GM19099 (cell line): ENCODE data around the gene LHFPL3.

Source experiments
- POLR2A ChIP-seq: IDR thresholded peaks from 3 replicates; pipeline ENCODE4 v1.6.1; 2011; ENCODE audit warnings: low read depth; ENCODE audit not compliant: insufficient read length; ENCODE audit errors: extremely low read depth

LHFPL3 gene

DNA sequence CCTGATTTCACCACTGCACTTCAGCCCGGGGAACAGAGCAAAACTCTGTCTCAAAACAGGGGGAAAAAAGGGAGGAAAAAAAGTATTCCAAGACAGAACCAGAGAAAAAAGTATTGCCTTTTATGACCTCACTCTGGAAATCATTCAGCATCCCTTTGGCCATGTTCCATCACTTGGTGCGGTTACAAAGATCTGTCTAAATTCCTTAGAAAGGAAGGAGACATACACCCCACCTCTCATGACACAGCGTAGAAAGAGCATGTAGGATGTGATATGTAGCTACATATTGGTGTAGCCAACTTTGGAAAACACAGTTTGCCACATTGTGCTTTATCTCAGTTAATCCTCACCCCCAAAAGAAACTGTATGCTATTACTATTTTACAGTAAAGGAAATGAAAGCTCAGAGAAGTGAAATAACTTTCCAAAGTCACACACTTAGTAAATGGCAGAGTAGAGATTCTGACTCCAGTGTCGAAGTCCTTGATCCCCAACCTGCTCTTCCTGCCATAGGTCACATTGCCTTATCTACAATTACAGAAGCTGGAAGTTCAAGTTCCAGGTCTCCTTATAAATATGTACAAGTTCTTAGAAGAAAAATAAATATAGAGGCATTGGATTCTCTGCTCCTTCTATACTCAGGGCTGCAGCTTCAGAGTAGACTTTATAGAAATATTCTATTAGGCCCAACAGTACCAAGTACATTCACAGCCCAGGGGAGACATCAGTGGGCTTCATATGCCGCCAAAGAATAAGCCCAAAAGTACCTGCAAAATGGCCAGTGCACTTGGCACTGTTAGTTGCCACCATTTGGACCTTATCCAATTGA is 594.0 kb downstream of the LHFPL3 start:
- no peak for TF ChIP-seq POLR2A

DNA sequence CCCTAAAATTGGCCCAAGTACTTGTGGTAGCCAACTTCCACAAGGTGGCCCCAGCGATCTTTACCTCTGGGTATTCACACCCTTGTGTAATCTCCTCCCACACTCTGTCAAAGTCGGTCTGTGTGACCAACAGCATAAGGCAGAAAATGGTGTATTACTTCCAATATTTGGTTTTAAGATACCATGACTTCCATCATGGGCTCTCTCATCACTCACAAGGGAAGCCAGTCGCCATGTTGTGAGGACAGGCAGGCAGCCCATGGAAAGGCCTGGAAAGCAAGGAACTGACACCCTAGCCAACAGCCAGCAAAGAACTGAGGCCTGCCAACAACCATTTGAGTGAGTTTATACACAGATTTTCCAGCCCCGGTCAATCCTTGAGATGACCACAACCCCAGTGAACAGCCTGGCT is 594.6 kb downstream of the LHFPL3 start:
- peak; percentile 20 for TF ChIP-seq POLR2A

DNA sequence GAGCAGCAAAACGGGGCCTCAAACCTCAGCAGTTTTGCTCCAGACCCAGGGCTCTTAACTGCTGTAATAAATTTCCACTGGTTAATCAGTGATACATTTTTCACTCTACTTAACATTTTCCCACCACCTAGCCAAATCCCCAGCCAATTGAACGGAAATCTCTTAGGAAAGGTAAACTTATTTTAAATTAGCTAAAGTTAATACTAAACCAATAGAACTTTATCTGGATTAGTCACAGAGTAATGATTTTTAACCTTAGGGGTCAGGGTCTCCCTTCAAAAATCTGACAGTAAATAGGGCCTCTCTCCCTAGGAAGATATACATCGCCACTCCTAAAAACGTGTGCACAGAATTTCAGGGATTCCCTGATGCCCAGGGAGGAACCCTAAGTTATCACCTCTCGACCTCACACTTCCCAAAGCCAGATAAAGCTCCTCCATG is 598.2 kb downstream of the LHFPL3 start:
- TF ChIP-seq POLR2A, result no peak

DNA sequence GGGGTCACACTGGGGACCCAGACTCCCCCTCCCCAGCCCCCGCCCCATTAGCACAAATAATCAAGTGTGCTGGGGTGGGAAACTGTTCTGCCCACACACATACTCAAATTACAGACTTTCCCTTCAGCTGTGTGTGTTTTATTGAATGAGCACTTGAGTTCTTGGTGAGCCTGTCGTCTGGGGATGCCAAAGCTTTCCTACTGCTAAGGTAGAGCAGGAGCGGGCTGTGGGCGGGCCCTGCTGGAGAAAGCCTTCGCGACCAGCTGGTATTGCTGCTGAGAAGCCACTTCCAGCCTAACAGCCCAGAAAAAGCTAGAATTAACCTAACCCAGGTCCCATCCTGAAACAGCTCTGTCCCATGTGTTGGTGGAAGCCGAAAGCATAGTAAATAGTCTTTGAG is 598.7 kb downstream of the LHFPL3 start:
- TF ChIP-seq POLR2A, result no peak

DNA sequence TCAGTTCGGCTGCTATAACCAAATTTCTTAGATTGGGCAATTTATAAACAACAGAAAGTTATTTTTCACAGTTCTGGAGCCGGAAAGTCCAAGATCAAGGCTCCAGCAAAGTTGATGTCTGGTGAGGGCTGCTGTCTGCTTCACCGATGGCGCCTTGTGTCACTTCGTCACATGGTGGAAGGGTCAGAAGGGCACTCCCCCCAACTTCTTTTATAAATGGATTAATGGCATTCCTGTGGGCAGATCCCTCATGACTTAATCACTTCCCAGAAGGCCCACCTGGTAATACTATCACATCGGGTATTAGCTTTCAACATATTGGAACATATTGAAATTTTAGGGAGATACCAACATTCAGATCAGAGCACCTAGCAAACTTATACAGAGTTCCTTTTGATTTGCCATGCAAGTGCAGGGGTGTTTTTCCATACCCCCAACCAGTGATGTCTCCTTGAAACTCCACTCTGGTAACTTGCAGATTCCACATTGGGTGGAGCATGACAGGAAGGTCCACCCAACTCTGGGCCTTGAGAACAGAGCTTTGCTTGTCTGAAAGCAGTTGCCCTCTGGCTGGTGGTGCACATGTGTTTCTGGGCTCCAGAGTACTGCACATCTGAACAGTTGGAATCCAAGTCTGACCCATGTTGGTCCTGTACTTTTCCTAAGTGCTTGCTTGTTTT is 600.5 kb downstream of the LHFPL3 start:
- no peak for TF ChIP-seq POLR2A

DNA sequence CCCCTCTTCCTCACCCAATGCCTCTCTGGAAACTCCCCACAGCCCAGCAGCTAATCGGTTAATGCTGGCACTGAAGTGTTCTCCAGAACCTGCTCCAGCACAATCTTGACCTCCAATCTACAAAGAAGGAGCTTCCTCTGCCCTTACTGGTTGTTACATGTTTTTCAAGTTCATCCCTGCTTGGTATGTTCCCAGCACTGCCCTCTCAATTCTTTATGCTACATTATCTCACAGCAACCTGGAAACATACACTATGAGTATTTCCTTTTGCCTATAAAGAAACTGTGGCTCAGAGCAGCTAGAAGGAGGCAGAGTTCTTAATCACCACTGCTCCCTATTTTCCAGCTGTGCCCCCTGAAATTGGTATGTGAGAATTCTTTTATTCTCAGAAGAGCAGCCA is 601.5 kb downstream of the LHFPL3 start:
- TF ChIP-seq POLR2A, result no peak

DNA sequence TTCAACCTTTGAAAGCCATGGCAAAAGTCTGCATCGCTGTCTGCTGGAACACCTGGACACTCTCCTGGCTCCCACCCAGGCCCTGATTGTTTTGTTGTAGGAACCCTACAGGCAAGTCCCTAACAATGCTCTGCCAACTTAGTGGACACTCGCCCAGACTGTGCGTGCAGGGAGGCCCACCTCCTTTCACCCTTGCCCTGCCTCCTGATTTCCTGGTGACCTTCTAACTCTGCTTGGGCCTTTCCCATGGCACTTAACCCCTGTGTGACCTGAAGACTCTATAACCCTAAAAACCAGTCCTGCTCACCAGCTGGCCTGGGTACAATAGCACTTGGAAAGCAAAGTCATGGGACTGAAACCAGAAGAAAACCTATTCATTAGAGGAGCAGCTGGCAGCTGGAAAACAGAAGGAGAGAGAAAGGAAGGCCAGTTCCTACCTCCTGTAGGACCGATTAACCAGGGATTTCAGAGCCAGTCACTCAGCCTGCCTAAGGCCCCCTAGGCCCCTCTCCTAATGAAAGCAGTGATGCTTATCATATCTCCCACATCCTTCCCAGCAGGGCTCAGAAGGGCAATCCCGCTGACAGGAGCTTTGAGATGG is 602.9 kb downstream of the LHFPL3 start:
- TF ChIP-seq POLR2A, result no peak

DNA sequence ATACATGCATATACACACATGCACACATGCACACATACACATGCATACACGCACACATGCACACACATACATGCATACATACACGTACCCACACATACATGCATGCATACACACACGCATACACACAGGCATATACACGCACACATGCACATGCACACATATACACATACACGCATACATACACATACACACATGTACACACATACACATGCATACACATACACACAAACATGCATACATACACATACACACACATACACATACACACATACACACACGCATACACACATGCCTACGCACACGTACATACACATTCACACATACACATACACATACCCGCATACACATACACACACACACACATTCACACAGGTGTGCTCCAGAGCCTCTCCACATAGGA is 604.6 kb downstream of the LHFPL3 start:
- TF ChIP-seq POLR2A, result no peak

DNA sequence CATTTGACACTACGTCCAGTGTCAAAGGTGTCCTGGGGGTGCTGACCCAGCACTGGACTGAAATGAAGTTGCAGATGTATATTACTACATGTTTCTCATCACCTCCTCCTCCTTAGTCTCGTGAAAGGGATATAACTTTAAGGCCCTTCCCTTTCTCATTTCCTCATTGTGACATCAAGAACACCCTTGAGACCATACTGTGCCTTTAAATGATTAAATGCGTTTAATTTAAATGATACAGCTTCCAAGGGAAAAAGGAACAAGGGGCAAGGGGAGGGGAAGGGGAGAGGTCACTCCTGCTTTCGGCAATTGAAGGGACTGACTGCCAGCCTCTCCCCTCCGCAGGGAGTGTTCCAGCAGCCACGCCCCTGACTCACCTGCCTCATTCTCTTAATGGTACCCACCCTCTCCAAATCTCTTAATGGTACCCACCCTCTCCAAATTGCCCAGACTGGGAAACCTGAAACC is 605.2 kb downstream of the LHFPL3 start:
- no peak for TF ChIP-seq POLR2A

DNA sequence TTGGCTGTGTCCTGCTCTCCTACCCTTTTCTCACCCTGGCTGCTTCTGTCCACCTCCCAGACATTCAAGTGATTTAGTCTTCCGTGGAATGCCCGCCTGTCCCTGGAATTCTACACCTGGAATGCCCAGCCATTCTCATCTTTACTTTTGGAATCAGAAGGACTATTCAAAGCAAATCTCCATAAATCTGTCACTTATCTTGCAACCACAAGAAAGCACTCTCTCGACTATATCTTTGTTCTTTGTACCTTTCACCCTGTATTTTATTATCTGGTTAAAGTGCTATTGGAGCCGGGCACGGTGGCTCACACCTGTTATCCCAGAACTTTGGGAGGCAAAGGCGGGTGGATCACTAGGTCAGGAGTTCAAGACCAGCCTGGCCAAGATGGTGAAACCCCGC is 606.3 kb downstream of the LHFPL3 start:
- no peak for TF ChIP-seq POLR2A

DNA sequence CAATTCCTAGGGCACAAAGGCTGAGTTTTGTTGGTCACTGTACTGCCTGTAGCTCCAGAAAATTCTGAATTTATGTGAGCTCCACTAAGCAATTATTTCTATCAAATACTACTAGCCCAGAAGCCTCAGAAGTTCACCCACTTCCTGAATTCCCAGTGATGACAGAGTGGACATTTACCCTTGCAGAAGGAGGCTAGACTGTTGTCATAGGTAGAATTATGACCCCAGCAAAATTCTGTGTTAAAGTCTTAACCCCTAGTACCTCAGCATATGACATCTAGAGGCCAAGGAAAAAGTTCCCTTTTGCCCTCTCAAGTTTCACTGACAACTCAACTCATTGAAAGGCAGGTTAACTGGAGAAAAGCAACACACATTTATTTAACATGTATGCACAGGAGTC is 606.9 kb downstream of the LHFPL3 start:
- TF ChIP-seq POLR2A, result no peak

DNA sequence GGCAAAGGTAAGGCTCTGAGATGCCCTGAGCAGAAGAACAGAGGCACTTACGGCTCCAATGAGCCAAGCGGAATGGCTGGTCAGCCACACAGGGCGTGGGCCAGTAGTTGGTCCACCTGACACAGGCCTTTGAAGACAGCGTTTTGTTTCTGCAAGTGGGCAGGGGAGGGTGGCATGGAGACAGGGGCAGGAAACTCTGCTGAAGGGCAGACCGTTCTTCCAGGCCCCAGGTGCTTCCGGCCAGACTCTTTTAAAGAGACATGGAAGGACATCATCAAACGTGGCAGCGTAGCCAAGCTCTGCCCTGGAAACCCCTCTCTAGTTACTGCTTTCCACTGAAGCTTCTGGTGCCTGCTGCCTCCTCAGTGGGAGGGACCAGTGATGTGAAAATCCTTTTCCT is 608.1 kb downstream of the LHFPL3 start:
- no peak for TF ChIP-seq POLR2A

DNA sequence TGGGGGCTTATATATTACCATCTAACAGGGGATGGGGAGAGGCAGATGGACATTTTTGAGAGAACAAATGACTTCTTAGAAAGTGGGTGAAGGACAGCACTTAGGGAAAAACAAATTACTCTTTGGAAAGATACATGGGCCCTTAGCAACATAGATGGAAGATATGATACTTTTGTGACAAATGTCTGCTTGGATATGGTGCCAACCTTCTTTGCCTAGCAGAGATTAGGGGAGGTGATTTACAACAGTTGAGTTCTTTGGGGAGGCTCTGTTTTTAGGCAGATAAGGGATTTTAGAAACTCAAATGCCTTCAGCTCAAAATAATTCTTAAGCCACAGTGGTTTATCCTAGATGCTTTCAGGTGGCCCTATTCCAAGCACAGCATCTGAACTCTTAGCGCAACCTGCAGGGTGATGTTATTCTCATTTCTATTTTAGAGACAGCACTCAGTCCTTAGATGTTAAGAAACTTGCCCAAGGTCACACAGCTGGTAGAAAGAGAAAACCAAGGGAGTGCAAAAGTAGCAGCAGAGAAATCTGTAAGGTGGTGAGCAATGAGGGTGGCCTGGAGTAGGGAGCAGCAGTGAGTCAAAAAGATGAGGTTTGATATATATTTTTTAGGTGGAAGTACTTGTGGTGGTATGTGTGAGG is 610.5 kb downstream of the LHFPL3 start:
- TF ChIP-seq POLR2A, result no peak

DNA sequence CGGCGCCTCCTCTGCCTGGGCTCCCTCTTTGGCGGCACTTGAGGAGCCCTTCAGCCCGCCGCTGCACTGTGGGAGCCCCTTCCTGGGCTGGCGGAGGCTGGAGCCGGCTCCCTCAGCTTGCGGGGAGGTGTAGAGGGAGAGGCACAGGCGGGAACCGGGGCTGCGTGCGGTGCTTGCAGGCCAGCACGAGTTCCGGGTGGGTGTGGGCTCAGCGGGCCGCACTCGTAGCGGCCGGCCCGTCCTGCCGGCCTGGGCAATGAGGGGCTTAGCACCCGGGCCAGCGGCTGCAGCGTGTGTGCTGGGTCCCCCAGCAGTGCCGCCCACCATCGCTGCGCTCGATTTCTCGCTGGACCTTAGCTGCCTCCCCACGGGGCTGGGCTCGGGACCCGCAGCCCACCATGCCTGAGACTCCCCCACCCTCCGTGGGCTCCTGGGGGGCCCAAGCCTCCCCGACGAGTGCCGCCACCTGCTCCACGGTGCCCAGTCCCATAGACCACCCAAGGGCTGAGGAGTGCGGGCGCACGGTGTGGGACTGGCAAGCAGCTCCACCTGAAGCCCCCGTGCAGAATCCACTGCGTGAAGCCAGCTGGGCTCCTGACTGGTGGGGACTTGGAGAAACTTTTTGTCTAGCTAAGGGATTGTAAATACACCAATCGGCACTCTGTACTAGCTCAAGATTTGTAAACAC is 611.8 kb downstream of the LHFPL3 start:
- no peak for TF ChIP-seq POLR2A
